Measurements from ENCODE around the gene FLNB. TPM values are rescaled to one million over a fixed set of nuclear protein-coding genes. Genes with fewer than 3 reads are reported as not detected.
A peak's percentile ranks its signal among the peaks of the same experiment; 100 is the strongest.

Gene FLNB
- total and polyA plus RNA-seq, 2 of the 8 experiments (the other 6 are each of a cell fraction or from before 2014, with no cell fraction given) = 72.3 to 118 TPM

DNA sequence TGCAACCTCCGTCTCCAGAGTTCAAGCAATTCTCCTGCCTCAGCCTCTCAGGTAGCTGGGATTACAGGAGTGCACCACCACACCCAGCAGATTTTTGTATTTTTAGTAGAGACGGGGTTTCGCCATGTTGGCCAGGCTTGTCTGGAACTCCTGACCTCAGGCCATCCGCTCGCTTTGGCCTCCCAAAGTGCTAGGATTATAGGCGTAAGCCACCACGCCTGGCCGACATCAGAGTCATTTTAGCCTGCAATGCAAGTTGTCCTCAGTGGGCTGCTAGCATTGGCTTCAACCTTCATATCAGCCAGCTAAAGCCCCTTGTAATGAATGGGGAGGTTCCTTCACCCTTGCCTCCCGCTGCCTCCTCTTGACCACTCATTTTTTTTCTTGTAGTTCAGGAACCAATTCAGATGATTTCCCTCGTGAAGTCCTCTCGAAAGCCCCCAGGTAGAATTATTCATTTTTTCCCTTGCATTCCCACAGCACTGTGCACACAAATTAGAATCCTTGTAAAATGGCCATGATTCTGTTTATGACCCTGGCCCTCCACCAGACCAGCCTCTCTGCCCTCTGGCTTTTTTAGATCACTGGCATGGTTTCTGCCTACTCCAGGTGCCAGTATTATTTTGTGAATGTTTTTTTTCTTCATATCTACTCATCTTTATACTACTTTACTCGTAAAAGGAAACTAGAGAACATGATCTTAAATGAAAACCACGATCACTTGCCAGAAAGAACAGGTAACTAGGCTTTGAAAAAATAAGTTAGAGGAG is 29.1 kb downstream of the FLNB start:
- no peak overlapping the region for H2BK20ac ChIP-seq (ENCODE audit: low read length)
- H4K8ac ChIP-seq (ENCODE audit: extremely low read depth, insufficient read depth, low read length) = no peak overlapping the region
- H3K14ac ChIP-seq (ENCODE audit: insufficient read length) = no peak overlapping the region
- H3K4me3 ChIP-seq (ENCODE audit: extremely low read depth in 1 of 4, insufficient read depth in 2 of 4, low read depth in 3 of 4, low read length in 4 of 4) = no peak overlapping the region
- H3K79me1 ChIP-seq (ENCODE audit: low read depth, low read length) = peaks cover 12% of the 10 kb centered on the region
- DNase-seq (ENCODE audit: low read depth in 1 of 2, low spot score in 2 of 2) (no peak), FAIRE-seq (no peak)
- no peak overlapping the region for H2AFZ ChIP-seq (ENCODE audit: low read length)
- peak overlapping the region; percentile 30; the same call in 1 of the 2 replicates for H2BK12ac ChIP-seq (ENCODE audit: low read depth, low read length)
- CTCF ChIA-PET (ENCODE audit: partially characterized antibody) = interaction anchor here (0.8 to 1.7 kb wide), 2 partner anchors 11 to 18 kb away, joined by 3 to 5 read pairs; no protein-coding TSS in a partner anchor
- no peak overlapping the region for H2BK120ac ChIP-seq (replicated peaks; ENCODE audit: low read depth, low read length)
- peak overlapping the region; percentile 67; the same call in 1 of the 2 replicates for H2BK5ac ChIP-seq (ENCODE audit: low read depth, low read length)
- H3K18ac ChIP-seq (ENCODE audit: extremely low read depth, low read length) = no peak overlapping the region
- H3K23me2 ChIP-seq (ENCODE audit: low read depth, low read length) = no peaks in the 10 kb centered on the region
- H4K20me1 ChIP-seq (replicated peaks in 1 of 2; ENCODE audit: control insufficient read depth in 1 of 2, insufficient read depth in 2 of 2, low read length in 2 of 2) = peaks cover 0 to 6% of the 10 kb centered on the region in 2 experiments
- no peaks in the 10 kb centered on the region for H3K9me3 ChIP-seq (ENCODE audit: insufficient read depth in 2 of 2, low read depth in 1 of 2, low read length in 1 of 2)
- no peak overlapping the region for H3K23ac ChIP-seq (ENCODE audit: insufficient read length)
- no peak overlapping the region for H3K27ac ChIP-seq (ENCODE audit: low read depth, low read length)
- H4K91ac ChIP-seq (replicated peaks; ENCODE audit: insufficient read length, low read length) = no peak overlapping the region
- no peak overlapping the region for H3K4ac ChIP-seq (replicated peaks; ENCODE audit: insufficient read length, low read depth, low read length)
- H3K4me1 ChIP-seq (replicated peaks in 1 of 4; ENCODE audit: control insufficient read depth in 3 of 4, insufficient read depth in 4 of 4, low read length in 3 of 4) = peaks cover 26 to 50% (median 43%) of the 10 kb centered on the region in 4 experiments
- H3K9ac ChIP-seq (replicated peaks in 1 of 4; ENCODE audit: extremely low read depth in 1 of 4, low read depth in 3 of 4, low read length in 3 of 4) = no peak overlapping the region
- no peak overlapping the region for H2BK15ac ChIP-seq (ENCODE audit: low read length)
- no peak overlapping the region for H3K4me2 ChIP-seq (ENCODE audit: insufficient read depth in 1 of 2, low read depth in 2 of 2, low read length in 2 of 2)
- peaks cover 0 to 82% of the 10 kb centered on the region in 2 experiments; a peak in 2 of 4 replicates for H3K79me2 ChIP-seq (ENCODE audit: control insufficient read depth in 1 of 2, insufficient read depth in 2 of 2, low read length in 2 of 2)
- H4K5ac ChIP-seq (ENCODE audit: insufficient read length, low read depth, low read length) = no peak overlapping the region
- POLR2A ChIA-PET (ENCODE audit: partially characterized antibody) = interaction anchor here (0.6 to 1.9 kb wide), 4 partner anchors 10 to 27 kb away, joined by 3 to 6 read pairs (median 3); no protein-coding TSS in a partner anchor
- H3K27me3 ChIP-seq (replicated peaks in 1 of 4; ENCODE audit: control insufficient read depth in 3 of 4, extremely low read depth in 1 of 4, insufficient read depth in 3 of 4, low read length in 3 of 4) = no peaks in the 10 kb centered on the region
- H2AK5ac ChIP-seq (ENCODE audit: low read depth, low read length) = 0 out of 2 replicates have a peak overlapping the region, but pooled peaks have one; percentile 19
- H3K56ac ChIP-seq (replicated peaks; ENCODE audit: insufficient read length, low read depth, low read length) = no peak overlapping the region
- no peaks in the 10 kb centered on the region for H3K36me3 ChIP-seq (ENCODE audit: control insufficient read depth in 2 of 4, insufficient read depth in 4 of 4, low read length in 3 of 4)
- 86% methylated on average over 13 of the region's 13 CpGs; no CpG with 5 or more reads in 1 of the 2 experiments for WGBS, 2 experiments (ENCODE audit: extremely low coverage in 1 of 2, insufficient coverage in 1 of 2, insufficient read length in 1 of 2, insufficient replicate concordance in 2 of 2, low coverage in 1 of 2, low lambda C conversion rate in 2 of 2, missing lambda C conversion rate in 1 of 2)
- TF ChIP-seq CEBPB (IDR thresholded peaks at IDR 0.05; ENCODE audit: low read depth, low read length) = no peak
- no peak for TF ChIP-seq NANOG (IDR thresholded peaks at IDR 0.05; ENCODE audit: insufficient read depth, low read depth, low read length, poor library complexity, severe bottlenecking)
- TF ChIP-seq, protein P1, sequence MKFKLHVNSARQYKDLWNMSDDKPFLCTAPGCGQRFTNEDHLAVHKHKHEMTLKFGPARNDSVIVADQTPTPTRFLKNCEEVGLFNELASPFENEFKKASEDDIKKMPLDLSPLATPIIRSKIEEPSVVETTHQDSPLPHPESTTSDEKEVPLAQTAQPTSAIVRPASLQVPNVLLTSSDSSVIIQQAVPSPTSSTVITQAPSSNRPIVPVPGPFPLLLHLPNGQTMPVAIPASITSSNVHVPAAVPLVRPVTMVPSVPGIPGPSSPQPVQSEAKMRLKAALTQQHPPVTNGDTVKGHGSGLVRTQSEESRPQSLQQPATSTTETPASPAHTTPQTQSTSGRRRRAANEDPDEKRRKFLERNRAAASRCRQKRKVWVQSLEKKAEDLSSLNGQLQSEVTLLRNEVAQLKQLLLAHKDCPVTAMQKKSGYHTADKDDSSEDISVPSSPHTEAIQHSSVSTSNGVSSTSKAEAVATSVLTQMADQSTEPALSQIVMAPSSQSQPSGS (IDR thresholded peaks at IDR 0.05; ENCODE audit: low read length) = no peak
- TF ChIP-seq PHF8 (conservative IDR thresholded peaks at IDR 0.05; ENCODE audit: low read depth, low read length) = no peak
- TF ChIP-seq TBP (IDR thresholded peaks at IDR 0.05; ENCODE audit: low read depth, low read length) = no peak
- no peak for TF ChIP-seq HDAC2 (IDR thresholded peaks at IDR 0.05; ENCODE audit: borderline replicate concordance in 1 of 2, low read depth in 2 of 2, low read length in 2 of 2)
